Measurements from ENCODE around the gene NTRK1.

The NTRK1 gene

DNA sequence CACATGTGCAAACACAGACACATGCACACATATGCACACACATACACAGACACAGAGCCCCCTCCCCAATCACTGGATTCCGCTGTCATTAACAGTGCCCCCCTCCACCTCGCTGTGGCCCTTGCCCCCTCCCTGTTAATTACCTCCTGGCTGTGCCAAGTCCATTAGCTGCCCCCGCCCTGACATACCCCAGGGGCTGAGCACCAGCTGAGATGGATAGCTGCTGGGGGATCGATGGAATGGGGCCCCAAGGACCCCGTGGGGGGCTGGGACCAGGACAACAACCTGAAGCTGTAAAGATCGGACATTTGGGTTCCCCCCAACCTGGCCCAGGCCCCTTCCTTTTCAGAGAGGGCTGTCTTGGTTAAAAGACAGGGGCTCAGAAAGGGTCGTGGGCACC, 23.3 kb downstream of the NTRK1 start:
- DNase-seq = no peak

DNA sequence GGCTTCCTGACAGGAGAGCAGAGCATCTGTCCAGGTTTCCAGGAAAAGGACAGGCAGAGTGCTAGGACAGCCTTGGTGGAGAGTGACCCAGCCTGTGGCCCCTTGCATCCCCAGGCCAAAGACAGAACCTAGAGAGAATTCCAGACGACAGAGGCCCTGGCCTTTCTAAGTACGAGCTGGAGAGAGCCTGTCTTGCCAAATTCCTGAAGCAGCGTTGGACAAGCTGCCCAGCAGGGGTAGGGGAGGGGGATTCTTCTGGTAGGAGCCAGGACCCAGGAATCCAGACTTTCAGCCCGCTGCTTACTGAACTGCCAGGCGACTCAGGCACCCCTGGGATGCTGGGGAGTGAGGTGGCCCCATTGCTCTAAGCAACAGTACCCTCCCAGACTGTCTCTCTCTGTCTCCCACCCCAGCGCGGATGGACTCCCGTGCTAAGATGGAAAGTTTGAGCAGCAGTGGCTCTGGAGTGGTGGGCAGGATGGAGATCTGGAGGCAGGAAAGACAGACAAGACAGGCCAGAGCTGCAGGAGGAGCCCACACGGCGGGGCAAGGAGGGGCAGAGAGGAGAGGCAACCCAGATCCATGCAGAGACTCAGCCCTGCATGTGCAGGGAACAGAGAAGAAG, 24.0 kb downstream of the NTRK1 start:
- no peak for DNase-seq

DNA sequence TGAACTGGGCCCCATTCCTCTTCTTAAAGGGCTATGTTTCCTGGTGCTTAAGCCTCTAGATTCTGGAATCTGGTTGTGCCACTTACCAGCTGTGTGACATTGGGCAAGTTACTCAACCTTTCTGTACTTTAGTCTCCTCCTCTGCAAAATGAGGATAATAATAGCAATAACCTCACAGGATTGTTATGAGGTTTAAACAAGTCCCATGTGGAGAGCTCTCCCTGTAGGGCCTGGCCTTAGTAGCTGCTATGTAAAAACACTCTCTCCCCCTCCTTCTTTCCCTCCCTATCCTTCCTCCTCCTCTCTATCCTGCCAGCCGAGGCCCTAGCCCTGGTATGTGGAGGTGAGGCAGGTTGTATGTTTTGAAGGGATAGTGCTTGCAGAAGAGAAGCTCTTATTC, 24.6 kb downstream of the NTRK1 start:
- no peak for DNase-seq

DNA sequence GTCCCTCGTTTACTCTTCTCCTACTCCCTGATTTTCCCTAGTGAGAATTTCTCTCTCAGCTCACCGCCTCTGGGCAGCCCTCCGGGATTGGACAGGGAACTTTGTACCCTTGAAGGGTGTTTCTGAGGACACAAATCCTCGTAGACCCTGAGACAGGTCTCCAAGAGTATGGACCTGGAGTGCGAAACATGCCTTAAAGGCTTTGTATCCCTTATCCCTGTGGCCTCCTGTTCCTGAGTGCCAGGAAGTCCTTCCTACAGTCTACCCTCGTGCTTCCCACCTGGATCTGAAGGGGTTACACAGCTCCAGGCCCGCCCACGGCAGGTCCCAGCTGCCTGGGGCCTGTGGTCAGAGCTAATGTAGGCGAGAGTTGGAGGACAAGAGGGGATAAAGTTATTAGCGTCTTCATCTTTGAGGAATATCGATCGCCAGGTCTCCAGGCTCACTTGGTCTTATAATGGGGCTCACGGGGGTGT, 25.3 kb downstream of the NTRK1 start:
- no peak for DNase-seq

DNA sequence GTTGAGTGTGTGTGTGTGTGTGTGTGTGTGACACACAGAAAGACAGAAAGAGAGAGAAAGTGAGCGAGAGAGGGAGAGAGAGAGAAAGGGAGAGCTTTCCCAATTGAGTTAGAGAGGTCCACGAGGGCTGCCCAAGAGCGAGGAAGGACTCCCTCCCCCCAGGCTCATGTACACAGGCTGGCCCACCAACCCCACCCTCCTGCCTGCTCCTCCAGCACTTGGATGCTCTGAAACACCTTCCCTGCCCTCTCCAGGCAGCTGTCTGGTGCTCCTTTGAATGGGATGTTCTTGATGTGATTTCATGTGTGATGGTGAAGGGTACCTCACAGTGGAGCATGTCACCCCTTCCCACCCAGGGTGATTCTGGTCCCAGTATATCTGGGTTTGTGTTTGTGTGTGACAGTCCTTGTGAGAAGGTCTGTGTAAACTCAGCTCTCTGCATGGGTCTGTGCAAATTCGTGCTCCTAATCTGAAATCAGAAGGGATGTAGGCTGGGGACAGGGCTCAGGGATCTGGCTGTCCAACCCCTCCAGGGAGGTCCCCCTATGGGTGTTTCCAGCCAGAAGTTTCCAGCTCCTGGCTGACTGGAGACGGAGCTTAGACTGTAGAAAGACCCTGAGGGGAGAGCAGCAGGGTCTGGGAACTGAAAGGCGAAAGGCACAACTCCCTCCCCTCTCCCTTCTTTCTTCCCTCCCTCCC, 26.1 kb downstream of the NTRK1 start:
- no peak for DNase-seq

DNA sequence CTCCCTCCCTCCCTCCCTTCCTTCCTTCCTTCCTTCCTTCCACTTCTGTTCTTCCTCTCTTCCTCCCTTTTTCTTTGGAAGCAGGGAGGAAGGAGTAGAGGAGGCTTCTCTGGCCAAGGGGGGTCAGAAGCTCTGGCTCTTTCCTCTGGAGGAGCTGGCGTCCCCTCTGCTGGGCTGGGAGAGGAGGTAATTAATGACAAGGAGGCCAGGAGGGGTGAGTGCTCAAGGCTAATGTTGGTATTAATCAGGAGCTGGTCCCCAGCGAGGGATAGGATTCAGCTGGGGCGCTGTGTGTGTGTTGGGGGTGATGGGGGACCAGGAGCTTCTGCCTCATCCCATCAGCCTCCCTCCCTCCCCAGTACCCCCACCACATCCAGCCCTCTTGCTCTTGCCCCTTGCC, 26.7 kb downstream of the NTRK1 start:
- DNase-seq = no peak

DNA sequence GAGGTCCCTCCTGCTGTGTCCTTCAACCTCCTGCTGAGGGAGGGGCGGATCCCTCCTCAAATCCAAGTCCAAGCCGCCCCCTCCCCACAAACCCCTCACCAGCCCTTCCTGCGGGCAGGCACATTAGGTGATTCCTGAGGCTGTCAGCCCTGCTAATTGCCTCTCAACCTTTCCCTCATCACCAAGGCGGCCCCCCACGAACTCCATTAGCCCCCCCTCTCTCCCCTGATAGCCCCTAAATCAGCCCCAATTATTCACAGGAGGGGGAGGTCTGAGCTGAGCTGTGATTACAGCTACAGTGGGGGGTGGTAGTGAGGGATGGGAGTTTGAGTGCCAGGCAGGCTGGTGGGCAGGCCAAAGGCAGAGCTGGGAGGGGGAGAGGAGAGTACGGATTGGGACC, 27.1 kb downstream of the NTRK1 start:
- no peak for DNase-seq

DNA sequence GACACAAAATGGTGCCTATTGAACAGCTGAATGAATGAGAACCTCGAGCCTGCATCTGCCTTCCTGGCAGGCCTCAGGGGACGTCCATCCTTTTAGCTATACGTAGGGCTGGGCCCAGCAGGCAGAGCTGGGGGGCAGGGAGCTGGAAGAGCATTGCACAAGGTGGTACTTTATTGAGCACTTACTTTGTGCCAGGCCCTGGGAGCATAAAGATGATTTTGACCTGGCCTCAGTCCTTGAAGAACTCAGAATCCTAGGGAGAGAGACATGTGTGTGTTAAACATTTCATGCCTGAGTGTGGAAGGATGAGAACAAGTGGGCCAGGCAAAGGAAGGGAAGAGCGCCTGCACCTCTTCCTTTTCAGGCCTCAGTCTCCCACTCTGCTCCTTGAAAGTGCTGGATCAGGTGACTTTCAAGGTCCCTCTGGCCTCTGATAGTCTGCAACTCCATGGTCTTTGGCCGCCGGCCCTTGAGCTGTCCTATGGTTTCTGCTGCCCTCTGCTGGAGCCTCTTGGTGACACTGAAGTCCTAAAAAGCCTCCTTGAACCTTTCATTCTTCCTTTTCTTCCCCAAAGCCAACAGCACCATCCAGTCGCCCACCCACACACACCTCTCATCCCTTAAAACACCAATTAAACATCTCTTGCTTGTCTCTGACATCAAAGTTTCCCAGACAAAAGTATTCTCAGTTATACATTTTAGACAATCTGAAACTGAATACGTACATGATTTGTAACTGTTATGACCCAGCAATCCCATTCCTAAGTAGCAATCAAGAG, 29.3 kb downstream of the NTRK1 start:
- peak; percentile 62 for DNase-seq

DNA sequence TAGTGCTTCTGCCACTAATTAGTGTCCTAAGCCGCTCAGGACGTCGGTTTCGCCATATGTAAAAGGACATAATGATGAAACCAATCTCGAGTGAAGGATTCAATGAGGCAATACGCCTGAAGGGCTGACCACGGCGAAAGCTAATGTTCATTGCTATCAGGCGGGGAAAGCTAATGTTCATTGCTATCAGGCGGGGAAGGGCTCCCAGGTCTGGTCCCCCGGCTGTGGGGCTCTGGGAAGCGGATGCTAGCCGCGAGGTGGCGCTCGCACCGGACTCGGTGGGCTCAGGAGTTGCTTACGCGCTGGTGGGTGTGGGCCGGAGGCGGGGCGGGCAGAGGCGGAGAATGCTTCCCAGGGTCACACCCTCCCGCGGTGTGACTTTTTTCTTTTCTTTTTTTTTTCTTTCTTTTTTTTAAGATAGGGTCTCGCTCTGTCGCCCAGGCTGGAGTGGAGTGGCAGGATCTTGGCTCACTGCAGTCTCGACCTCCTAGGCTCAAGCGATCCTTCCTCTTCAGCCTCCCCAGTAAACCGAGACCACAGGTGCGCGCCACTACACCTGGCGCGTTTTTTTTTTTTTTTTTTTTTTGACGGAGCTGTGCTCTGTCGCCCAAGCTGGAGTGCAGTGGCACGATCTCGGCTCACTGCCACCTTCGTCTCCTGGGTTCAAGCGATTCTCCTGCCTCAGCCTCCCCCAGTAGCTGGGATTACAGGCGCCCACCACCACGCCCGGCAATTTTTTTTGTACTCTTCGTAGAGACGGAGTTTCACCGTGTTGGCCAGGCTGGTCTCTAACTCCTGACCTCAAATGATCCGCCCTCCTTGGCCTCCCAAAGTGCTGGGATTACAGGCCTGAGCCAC, 31.8 kb downstream of the NTRK1 start:
- DNase-seq = peak; percentile 86

DNA sequence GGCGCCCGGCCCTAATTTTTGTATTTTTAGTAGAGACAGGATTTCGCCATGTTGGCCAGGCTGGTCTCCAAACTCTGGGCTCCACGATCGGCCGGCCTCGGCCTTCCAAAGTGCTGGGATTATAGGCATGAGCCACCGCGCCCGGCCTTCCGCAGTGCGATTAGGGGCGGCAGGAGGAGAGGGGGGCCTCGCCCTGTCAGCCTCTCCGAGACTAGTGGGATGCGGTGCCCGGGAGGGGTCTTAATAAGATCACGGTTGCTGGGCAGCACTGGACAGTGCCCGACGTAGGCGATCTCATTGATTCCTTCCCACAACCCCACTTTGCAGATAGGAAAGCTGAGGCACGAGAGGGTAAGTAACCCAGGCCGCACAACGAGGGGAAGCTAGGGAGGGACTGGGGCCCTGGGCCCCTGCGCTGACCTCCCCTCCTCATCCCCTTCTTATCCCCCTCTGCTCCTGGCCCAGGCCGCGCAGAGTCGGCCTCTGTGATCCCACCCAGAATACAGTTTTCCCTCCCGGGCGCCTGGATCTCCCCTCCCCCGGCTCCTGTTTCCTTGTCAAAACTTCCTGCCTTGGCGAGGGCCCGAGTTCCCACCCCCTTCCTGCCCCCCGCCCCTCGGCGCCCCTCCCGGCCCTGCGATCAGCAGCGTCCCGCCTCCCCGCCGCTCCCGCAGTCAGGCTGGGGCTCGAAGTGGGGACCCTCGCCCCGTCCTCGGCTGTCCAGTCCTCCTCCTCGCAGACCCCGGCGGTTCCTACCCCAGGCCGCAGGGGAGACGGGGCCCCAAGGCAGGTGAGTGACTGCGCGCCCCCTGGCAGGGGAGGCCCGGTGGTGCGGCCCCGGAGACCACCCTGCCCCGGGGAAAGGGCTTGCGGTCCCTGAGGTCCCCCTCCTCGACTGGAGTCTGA, 32.6 kb downstream of the NTRK1 start, which contains the start of gene PEAR1:
PEAR1 (plus strand) TSS at position 671 of the 906 bp plus-strand sequence. CDS start 10,209 bp downstream, outside the sequence.
- no peak for DNase-seq

DNA sequence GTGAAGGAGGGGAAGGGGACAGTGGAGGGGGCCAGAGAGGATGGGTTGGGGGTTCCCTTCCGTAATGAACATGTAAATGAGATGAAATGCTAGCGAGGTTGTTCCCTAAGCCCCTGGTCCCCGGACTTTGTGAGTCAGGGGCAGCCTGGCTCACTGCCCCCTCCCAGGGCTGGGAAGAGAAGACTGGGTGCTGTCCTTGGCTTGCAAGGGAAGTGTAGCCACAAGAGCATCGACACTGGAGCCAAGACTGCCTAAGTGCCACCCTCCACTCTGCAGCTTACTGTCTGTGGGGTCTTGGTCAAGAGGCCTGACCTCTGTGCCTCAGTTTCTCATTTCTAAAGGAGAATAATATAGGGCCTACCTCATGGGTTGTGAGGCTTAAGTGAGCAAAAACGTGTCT, 33.3 kb downstream of the NTRK1 start:
- DNase-seq = no peak

DNA sequence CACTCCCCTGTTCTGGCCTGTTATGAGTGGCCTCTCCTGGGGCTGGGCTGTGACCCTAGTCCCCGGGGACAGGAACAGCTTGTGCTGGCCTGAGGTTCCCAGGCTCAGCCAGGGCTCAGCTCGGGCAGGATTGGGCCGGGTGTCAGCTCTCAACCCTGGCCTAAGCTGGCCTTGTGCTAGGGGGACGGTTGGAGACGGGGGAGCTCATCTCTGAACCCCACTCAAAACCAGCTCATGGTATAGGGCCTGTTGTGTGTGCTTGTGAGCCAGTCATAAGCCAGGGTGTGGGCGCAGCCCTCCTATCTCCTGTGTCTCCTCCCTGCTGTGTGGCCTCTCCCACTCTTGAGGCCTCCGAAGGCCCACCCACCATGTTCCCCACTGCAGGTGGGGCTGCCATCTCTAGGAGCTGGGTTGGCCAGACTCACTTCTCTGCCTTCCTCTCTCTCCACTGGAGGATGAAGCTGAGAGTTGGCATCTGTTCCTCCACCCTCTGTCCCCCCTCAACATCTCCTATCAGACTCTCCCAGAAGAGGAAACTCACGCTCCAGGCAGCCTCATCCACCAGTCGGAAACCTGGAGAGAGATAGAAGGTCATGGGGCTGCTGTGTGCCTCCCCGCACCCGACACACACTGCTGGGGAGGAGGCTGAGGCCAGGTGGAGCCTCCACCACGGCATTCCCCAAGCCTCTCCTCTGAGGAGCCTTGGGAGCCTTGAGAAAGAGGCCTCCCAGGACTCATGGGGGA, 34.2 kb downstream of the NTRK1 start:
- no peak for DNase-seq

DNA sequence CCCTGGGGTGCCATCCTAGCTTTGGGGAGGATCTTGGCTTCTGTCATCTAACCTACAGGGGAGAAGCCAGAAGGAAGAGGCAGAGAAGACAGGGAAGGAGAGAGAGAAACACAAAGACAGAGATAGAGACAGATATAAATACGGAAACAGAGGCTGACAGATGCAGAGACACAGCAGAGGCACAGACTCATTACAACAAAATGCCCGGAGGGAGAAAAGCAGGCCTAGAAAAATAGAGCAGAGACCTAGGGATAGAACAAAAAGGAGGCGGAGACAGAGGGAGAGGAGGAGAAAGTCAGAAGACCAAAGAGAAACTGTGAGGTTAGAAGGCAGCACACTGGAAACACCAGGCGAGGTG, 34.8 kb downstream of the NTRK1 start:
- no peak for DNase-seq

DNA sequence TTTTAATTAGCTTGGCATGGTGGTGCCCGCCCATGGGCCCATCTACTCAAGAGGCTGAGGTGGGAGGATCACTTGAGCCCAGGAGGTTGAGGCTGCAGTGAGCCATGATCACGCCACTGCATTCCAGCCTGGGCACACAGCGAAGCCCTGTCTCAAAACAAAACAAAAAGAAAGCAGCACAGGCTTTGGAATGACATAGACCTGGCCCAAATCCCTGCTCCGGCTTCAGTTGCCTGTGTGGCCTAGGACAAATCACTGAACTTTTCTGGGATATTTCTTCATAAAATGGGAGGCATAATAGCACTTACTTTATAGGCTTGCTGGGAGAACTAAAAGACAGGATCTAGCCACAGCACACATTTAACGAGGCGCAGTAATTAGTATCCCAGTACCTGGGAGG, 35.3 kb downstream of the NTRK1 start:
- DNase-seq = no peak

DNA sequence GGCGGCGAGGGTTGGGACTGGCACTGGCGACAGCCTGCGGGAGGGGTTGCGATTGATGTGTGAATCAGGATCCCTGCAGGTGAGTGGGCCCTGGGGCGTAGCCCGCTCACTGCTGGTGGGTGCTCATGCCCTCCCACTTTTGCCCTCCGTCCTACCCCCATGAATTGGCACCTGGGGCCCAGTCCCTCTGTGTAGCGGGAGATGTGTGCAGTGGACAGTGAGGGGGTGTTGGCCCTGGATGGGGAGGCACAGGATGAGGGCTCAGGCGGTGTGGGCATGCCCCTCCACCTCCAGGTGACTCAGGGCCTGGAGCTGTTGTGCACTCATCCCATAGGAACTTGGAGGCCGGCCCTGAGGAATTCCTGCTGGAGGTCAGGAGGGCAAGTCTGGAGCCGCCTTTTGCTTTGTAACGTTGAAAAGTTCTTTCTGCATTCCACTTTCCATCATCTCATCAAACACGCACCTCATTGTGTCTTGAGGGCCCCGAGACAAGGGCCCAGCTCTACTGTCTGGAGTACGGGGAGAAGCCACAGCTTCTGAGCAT, 35.9 kb downstream of the NTRK1 start:
- no peak for DNase-seq

DNA sequence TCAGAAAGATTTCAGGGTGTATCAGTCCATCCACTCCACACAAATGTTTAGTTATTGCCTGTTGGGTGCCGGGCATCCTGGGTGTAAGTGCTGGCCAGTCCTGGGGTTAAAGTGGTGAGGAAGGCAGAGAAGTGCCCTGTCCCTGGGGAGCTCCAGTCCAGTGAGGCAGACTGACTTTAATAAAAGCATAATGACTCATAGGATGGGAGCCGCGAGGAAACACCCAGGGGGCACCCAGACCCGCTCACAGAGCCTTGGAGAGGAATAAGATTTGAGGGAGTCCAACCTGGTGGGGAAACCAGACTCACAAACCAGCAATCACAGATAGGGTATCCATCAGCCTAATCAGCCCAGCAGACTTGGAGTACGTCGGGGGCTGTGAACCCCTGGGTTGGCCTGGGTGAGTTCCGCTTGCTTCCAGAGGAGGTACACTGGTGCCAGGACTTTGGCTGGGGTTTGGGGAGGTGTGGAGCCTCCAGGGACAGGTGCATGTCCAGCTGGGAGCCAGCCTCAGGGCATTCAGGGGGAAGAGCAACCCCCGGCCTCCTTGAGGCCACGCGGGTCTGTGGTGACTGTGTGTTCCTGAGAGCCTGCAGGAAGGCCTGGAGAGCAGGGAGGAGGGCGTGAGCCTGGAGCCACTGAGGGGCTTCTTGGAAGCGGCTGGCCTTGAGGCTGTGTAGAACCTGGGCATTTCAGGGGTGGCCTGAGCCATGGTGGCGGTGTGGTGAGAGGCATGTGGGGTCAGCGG, 36.6 kb downstream of the NTRK1 start:
- no peak for DNase-seq

DNA sequence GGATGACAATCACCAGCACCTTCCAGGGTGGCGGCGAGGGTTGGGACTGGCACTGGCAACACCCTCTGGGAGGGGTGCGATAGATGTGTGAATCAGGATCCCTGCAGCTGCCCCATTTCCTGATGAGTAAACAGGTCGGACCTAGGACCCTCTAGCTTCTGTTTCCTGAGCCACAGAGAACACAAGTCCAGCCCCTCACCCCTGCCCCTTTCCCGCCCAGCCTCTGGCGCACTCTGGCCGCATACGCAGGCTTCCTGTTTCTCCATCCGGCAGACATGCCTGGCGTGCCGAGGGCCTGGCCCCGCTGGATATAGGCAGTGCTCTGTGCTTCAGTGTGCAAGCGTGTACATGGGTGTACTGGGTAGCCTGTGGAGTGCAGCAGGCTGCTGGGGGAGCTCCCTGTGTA, 37.5 kb downstream of the NTRK1 start:
- DNase-seq = no peak

DNA sequence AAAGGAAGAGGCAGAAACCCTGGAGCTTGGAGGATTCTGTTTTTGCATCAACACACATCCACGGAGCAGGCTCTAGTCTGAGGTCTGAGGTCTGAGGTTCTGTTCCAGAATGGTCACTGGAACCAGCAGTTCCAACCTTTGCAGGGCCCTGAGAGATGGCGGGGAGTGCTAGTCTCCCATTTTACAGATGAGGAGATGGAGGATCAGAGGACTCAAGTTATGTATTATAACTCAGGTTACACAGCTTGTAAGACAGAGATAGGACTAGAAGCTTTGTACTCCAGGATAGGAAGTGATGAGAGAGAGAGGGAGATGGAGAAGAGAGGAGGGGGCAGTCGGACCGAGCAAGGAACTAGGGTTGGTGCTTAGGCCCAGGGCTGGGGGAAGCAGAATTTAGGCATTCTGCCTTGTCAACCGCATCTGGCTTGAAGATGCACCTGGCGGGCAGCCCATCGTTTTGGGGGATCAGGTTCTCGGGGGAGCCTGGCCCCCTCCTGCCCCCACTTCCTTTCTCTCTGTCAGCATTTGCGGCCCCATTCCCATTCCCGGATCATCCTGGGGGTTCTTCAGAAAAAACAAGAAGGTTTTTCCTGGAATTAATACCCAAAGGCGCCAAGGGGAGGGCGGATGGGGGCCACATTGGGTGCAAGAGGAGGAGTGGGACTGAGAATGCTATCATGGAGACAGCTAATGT, 38.5 kb downstream of the NTRK1 start:
- no peak for DNase-seq

DNA sequence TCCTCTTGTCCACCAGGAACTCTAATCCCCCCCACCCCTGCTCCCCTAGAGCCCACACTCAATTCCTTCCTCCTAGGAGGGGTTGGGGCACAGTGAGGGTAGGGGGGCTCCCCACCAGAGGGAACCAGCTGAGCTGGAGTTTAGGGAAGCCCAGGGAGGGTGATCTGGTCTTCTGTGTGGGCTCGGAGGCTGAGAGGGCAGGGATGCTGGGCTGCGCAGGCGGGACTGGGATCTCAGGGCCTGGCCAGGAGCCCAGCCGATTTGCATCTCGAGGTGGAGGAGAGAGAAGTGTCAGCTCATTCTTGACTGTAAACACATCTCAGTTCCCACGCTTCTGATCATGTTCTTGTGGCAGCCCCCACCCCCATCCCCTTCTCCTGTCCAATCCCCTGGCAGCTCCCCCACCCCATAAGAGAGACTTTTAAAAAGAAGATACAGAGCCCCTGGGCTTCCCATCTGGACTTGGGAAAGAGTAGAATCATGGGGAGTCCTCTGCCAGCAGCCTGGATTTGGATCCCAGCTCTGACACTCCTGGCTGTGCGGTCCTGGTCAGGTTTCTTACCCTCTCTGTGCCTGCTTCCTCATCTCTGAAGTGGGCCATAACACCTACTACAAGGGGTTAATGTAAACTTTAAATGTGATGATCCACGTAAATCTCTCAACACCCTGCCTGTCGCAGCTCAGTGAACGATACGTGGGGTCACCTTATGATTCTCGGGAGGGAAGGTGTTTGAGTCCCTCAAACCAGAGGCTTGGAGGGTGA, 39.5 kb downstream of the NTRK1 start:
- no peak for DNase-seq

All from CD4-positive, alpha-beta T cell treated with Interleukin-10 for 1 hour (primary cell).